ENCODE results near the gene CCL21.

The CCL21 gene

GRCh38 chr9:34665381-34666250 lies 44.3 kb downstream of the CCL21 start:
- peak; percentile 66 to 82 for DNase-seq

GRCh38 chr9:34665067-34665380 lies 44.9 kb downstream of the CCL21 start:
- DNase-seq = no peak

- peak; percentile 74 to 82 for DNase-seq
Measured at GRCh38 chr9:34664281-34665066, 45.5 kb downstream of the CCL21 start.

- no peak for DNase-seq
Measured at GRCh38 chr9:34663303-34663605, 46.7 kb downstream of the CCL21 start.

GRCh38 chr9:34662526-34663302 lies 47.2 kb downstream of the CCL21 start, which contains the start of gene CCL27:
Gene CCL27, minus strand, starts transcription at chr9:34662657. Its CDS starts 24 bp downstream, at chr9:34662633.
- no peak for DNase-seq

GRCh38 chr9:34659592-34660253 lies 50.2 kb downstream of the CCL21 start:
- DNase-seq = no peak
